Raji (cell line): Measurements from ENCODE around the gene PIK3R4.

Experiments
- POLR2A ChIP-seq: IDR thresholded peaks from 2 replicates; pipeline ENCODE4 v1.6.1; 2011; ENCODE audit warnings: low read depth, low read length, control low read depth; ENCODE audit not compliant: insufficient read depth

Gene PIK3R4

GRCh38 chr3:130715616-130716015 lies 31.0 kb downstream of the PIK3R4 start:
- TF ChIP-seq POLR2A, result no peak

GRCh38 chr3:130712718-130713423 lies 33.8 kb downstream of the PIK3R4 start:
- TF ChIP-seq POLR2A, result no peak

- TF ChIP-seq POLR2A, result no peak
Observed at GRCh38 chr3:130711565-130712324, 34.9 kb downstream of the PIK3R4 start.

- no peak for TF ChIP-seq POLR2A
Observed at GRCh38 chr3:130709671-130710070, 37.0 kb downstream of the PIK3R4 start.

GRCh38 chr3:130707902-130708601 lies 38.6 kb downstream of the PIK3R4 start:
- TF ChIP-seq POLR2A, result no peak

- TF ChIP-seq POLR2A, result no peak
Observed at GRCh38 chr3:130705501-130705900, 41.1 kb downstream of the PIK3R4 start.

- no peak for TF ChIP-seq POLR2A
Observed at GRCh38 chr3:130702985-130703384, 43.6 kb downstream of the PIK3R4 start.

- TF ChIP-seq POLR2A, result no peak
Observed at GRCh38 chr3:130700541-130700940, 46.1 kb downstream of the PIK3R4 start.

GRCh38 chr3:130699765-130700164 lies 46.9 kb downstream of the PIK3R4 start:
- no peak for TF ChIP-seq POLR2A

- TF ChIP-seq POLR2A, result no peak
Observed at GRCh38 chr3:130693314-130693713, 53.3 kb downstream of the PIK3R4 start.

GRCh38 chr3:130692455-130692854 lies 54.2 kb downstream of the PIK3R4 start:
- no peak for TF ChIP-seq POLR2A

- no peak for TF ChIP-seq POLR2A
Observed at GRCh38 chr3:130688697-130689470, 57.7 kb downstream of the PIK3R4 start.

- no peak for TF ChIP-seq POLR2A
Observed at GRCh38 chr3:130688015-130688688, 58.5 kb downstream of the PIK3R4 start.

GRCh38 chr3:130687327-130687726 lies 59.3 kb downstream of the PIK3R4 start:
- TF ChIP-seq POLR2A, result no peak

GRCh38 chr3:130686833-130687232 lies 59.8 kb downstream of the PIK3R4 start:
- TF ChIP-seq POLR2A, result no peak

GRCh38 chr3:130682131-130682530 lies 64.5 kb downstream of the PIK3R4 start:
- no peak for TF ChIP-seq POLR2A
